GM18526 (cell line): ENCODE data around the gene COL23A1.

Experiments used
- POLR2A ChIP-seq: IDR thresholded peaks from 3 replicates; pipeline ENCODE4 v1.6.1; 2011; ENCODE audit not compliant: insufficient read length; ENCODE audit errors: extremely low read depth

The COL23A1 gene

GRCh38 chr5:178301641-178302040 lies 288.6 kb downstream of the COL23A1 start:
- no peak for TF ChIP-seq POLR2A

- TF ChIP-seq POLR2A: no peak
Measured at GRCh38 chr5:178298283-178298807, 291.8 kb downstream of the COL23A1 start.

GRCh38 chr5:178297751-178298150 lies 292.4 kb downstream of the COL23A1 start:
- no peak for TF ChIP-seq POLR2A

- TF ChIP-seq POLR2A: no peak
Measured at GRCh38 chr5:178296066-178296465, 294.1 kb downstream of the COL23A1 start.

- TF ChIP-seq POLR2A: no peak
Measured at GRCh38 chr5:178295589-178295988, 294.6 kb downstream of the COL23A1 start.

GRCh38 chr5:178293815-178294214 lies 296.4 kb downstream of the COL23A1 start:
- TF ChIP-seq POLR2A: no peak

GRCh38 chr5:178293400-178293799 lies 296.8 kb downstream of the COL23A1 start:
- TF ChIP-seq POLR2A: no peak

- TF ChIP-seq POLR2A: no peak
Measured at GRCh38 chr5:178292826-178293205, 297.4 kb downstream of the COL23A1 start.

- TF ChIP-seq POLR2A: no peak
Measured at GRCh38 chr5:178291969-178292825, 298.0 kb downstream of the COL23A1 start.

GRCh38 chr5:178291161-178291561 lies 299.0 kb downstream of the COL23A1 start:
- TF ChIP-seq POLR2A: no peak

- TF ChIP-seq POLR2A: no peak
Measured at GRCh38 chr5:178290376-178290775, 299.8 kb downstream of the COL23A1 start.

GRCh38 chr5:178289438-178289837 lies 300.8 kb downstream of the COL23A1 start:
- TF ChIP-seq POLR2A: no peak

- TF ChIP-seq POLR2A: no peak
Measured at GRCh38 chr5:178288401-178289368, 301.5 kb downstream of the COL23A1 start.

GRCh38 chr5:178287791-178288105 lies 302.4 kb downstream of the COL23A1 start:
- TF ChIP-seq POLR2A: no peak

- TF ChIP-seq POLR2A: no peak
Measured at GRCh38 chr5:178287091-178287790, 303.0 kb downstream of the COL23A1 start.
